ENCODE results near the gene STOM.

Gene STOM

DNA sequence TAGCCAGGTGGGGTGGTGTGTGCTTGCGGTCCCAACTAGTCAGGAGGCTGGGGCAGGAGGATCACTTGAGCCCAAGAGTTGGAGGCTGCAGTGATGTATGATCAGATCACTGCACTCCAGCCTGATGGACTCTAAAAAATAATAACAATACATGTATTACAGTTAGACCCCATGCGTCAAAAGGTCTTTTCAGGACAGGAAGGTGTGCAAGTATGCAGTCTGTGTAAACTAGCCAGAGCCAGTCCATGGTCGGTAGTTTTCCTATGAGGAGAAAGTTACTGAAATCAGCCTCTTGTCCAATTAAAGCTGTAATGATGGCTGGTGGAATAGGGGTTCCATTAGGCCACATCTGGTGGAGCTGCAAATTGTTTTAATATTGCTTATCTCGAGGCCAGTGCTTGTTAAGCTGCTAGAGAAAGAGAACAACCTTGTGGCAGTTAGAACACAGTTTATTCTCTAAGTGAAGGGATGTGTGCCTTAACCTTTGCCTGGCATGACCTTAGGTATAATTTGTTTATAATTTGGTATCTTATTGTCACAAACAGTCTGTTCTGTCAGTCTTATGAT, 1.5 kb upstream of the STOM start:
- no peak for DNase-seq

DNA sequence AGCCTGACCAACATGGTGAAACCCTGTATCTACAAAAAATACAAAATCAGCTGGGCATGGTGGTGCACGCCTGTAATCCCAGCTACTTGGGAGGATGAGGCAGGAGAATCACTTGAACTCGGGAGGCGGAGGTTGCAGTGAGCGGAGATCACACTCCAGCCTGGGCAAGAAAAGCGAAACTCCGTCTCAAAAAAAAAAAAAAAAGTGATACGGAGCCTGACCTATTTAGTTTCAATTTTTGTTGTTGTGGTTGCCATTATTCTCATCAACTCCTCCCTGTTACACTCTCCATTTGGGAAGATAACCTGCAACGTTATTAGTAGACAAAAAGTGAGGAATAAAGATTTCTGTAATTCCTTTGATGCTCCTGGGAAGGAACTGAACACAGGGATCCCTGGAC, 1.3 kb downstream of the STOM start:
- no peak for DNase-seq

DNA sequence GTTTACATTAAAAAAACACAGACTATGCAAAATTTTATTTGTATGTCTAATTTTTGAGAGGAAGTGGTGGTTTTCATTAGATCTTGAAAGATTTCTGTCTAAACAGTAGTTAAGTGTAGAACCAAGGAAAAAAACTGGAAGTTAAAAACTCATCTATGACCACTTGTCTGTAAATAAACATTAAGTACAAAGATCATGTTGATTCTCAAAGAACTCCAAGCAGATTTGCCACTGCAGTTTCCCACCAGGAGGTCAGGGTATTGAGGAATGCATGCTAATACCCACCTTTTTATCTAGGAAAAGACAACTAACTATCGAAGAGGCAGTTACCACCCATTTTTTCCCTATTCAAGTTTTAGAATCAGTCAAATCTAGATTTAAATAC, 1.9 kb downstream of the STOM start:
- DNase-seq, result no peak

DNA sequence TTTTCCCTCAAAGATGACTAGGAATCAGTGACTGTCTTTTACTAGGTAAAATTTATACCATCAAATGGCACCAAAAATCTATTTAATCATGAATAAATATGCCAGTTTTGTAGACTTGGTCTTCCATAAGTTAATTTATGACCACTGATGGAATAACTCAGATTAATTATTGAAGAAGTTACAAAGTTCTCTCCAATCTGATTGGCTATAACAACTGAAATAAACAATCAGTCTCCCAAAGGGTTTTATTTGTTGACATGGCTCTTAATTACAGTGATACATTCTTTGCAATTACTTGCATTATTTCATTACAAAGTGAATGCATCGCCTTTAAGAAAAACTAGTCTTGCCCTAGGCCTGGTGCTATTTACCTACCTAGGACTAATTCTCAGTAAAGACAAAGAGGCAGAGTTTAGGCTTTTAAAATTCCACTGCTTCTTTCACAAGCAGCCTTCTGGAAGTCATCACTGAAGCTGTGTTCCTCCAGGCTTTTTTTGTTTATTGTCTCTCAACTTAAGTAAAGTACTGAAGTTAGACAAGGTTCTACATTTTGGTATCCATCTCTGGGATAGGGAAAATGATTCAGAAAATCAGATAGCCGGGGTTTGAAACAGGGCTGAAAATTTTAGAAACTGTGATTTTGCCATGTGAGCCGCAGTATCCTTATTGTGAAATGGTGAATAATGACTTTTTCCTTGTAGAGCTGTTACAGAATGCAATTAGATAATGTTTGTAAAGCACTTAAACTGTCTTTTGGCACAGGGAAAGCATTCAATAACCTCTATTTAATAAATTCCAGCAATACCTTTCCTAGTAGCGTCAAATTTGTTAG, 2.5 kb downstream of the STOM start:
- no peak for DNase-seq

DNA sequence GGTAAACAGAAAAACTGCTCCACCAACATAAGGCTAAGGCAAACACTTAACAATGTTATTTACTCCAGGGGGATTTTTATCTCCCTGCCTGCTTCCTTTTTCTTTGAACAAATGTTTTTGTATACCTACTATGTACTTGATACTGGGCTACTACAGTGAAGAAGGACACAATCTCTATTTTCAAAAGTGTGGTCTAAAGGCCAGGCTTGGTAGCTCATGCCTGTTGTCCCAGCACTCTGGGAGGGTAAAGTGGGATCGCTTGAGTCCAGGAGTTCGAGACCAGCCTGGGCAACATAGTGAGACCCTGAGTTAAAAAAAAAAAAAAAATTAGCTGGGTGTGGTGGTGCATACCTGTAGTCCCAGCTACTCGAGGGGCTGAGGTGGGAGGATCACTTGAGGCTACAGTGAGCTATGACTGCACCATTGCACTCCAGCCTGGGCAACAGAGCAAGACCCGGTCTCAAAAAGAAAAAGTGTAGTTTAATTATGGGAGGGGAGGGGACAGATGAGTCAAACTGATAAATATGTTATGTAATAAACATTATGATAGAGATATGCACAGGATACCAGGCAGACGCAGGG, 3.3 kb downstream of the STOM start:
- DNase-seq, result no peak

DNA sequence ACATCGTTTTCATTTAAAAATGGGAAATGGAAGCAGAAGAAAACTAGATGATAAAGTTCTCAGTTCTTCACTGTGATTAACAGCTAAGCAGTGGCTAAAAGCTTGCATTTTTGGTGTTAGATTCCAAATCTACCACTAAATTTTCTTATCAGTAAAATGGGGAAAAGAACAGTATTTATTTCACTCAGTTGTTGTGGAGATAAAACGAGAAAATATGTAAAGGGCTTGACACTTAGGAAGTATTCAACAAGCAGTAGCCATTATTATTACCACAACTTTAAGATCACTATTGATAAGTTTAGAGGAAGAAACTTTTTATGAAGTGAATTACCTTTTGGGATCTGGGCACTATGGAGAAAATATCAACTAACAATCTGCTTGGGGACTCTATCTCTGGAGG, 4.5 kb downstream of the STOM start:
- no peak for DNase-seq

DNA sequence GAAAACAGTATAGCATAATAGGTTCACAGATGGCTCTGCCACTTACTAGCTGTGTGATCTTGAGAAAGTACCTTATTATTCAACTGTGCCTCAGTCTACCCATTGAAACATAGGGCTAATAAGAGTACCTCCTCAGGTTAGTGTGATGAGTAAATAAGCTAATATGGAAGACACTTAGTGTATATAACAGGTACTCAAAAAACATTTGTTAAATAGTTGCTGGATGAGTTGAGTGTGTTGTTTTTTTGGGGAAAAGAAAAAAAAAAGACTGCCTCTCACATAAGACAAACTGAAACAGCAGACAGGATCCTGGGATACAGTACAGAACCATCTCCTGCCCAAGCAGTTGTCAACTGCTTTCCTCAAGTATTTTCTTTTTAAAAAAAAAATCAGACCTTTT, 5.2 kb downstream of the STOM start:
- no peak for DNase-seq

DNA sequence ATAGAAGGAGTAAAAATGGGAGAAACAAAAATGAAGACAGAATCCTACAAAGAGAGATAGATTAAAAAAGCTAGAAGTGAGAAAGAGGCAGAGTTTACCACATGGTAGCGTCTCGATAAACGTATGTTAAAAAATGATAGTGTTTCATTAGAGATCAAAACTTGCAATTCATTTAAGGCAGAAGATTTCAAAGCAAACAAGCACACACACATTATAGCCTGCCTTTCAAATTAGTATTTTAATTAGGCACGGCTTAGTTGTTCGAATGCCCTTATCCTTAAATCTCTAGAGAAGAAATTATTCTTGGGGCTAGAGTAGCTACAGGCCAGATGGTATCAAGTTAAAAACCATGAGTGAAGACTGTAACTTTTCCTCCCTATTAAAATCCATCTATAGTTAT, 6.0 kb downstream of the STOM start:
- no peak for DNase-seq

DNA sequence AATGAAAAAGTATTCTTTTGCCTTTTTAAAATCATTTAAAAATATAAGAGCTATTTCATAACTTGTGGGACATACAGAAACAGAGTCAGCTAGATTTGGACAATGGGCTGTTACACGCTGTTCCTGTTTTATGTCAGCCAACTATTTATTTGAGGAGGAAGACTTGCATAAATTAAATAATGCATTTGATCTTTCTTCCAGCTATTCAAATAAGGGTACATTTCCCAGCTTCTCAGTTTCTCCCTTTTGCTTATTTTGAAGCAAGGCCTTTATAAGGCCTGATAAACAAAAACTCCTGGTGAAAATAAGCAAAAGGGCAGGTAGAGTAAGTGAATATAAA, 6.5 kb downstream of the STOM start:
- no peak for DNase-seq

DNA sequence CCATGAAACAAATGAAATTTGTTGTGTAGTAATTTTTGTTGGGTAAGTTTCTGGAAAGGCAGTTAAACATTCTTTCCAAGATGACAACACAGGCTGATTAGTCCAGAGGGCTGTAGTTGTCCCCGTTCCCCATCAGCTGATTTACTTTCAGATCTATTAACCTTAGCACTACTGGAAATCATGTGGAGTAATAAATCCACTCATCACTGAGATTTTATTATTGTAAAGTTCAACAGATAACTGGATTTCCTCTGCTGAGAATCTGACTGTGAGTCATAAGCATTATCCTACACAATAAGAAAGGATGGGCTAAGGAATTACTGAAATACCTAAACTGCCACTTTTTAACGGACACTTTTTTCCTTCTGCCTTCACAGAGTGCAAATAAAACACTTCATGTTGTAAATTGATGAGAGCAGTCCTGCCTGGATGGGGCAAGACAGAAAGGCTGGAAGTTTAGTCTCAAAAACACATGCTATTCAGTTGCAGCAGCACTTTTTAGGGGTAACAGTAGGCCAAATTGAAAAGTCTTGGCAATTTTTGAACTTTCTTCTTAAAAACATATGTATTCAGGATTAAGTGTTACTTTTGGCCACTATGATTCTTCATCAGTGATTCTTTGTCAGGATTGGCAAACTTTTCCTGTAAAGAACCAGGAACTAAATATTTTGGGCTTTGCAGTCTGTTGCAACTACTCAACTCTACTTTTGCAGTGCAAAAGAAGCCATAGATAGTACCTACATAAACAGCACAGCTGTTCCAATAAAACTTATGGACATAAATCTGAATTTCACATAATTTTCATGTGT, 7.0 kb downstream of the STOM start:
- no peak for DNase-seq

DNA sequence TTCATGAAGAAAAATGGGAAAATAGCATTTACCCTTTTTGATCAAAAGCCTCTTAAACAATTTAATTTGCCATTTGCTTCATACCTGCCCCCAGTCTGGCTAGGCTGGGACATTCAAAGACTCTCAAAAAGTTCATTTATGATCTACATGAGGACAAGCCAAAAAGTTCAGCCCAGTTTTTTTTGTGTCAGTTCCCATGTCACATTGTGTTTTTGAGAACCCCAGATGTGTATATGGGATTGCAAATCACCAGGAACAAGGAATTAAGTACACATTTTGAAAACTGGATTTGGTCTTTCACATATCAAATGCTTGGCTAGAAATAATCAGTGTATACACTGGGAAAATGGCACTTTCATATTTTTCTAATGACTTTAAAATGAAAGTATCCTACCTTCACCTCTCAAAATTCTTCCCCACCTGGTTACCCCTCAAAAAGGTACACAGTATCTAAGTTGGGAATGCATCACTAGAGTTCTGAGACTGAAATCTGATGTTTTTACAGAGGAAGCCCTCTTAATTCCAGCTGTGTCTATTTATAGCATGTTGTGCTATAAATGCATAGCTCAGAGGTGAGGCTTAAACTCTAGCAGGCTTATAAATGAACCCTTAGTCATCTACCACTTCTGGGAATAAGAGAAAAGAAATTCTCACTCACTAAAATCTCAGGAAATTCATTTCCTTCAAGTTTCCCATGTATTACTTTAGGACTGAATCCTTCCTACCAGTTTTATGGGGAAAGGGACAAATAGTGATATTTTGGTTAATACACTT, 9.3 kb downstream of the STOM start:
- DNase-seq, result no peak

DNA sequence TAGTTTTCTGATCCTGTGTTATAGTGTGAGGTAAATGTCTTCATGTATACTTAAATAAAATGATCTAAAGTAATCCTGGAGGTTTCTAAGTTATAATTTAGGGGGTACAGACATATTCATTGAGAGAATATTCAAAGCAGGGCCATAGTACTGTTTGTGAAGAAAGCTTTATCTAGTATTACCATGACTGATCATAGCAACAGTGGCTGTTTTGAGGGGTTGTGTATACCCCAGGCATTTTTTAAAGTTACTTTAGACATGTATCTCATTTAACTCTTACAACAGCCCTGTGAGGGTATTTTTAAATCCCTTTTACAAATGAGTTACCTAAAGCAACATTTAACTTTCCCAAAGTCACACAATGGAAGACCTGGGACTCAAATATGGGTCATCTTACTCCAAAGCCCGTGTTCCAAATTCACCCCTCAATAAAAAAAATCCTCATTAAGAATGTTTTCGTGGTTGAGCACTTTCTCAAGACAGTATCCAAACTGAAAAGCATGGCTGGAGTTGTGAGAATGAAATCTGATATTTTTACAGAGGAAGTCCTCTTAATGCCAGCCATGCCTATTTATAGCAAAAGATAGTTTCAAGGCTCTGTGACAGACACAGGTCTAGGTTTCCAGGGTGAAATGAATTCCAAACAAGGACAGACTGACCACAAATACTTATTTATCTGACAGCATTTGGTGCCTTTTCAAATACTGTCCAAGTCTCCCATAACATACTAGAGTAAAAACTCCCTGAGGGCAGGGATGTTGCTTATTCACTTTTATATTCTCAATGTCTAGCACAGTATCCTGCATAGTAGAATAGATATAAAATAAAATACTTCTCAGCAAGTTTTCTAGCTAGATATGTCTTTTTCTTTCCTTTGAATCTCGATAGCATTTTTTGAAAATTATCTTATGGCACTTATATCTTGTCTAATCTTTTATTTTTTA, 10.4 kb downstream of the STOM start:
- DNase-seq, result no peak

DNA sequence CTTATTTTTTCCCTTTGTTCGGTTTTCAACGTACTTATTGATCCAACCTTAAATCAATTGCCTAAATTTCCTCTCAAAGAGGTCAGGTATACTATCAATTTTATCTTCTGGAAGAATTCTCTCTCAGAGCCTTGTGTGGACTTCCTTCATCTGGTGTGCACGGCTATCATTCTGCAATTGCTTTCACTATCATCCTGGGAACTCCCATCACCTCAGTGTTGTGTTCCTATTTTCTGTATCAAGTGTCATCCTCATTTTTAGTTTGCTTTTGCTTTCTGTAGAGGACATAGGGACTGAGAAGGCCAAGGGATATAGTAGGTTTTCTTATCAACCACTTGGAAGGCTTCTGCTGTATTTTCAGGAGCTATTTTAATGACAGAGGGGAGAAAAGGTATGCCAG, 11.3 kb downstream of the STOM start:
- no peak for DNase-seq

DNA sequence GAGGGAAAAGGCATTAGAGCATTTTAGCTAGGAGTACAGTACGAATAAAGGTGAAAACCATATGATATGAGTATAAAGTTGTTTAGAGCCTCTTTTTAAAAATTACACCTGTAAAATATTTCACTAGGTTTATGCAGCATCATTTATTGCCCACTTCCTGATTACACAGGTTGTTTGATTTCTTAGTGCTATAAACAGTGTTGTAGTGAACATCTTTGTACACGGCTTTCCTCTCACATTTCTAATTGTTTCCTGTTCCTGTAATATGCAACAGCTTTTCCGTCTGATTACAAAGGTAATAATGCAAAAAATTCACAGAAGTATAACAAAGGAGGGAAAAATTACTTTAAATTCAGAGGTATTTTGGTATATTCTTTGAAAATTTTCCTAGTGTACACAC, 13.0 kb downstream of the STOM start:
- no peak for DNase-seq

DNA sequence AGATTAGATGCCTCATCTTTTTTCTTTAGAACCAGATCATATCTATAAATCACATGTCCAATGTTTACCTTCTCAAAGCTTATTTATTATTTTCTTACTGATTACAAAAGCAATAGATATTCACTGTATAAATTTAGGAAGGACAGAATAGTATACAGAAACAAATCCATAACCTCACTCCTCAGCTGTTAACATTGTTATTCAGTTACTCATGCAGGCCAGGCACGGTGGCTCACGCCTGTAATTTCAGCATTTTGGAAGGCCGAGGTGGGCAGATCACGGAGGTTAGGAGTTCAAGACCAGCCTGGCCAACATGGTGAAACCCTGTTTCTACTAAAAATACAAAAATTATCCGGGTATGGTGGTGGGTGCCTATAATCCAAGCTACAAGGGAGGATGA, 15.3 kb downstream of the STOM start:
- no peak for DNase-seq

DNA sequence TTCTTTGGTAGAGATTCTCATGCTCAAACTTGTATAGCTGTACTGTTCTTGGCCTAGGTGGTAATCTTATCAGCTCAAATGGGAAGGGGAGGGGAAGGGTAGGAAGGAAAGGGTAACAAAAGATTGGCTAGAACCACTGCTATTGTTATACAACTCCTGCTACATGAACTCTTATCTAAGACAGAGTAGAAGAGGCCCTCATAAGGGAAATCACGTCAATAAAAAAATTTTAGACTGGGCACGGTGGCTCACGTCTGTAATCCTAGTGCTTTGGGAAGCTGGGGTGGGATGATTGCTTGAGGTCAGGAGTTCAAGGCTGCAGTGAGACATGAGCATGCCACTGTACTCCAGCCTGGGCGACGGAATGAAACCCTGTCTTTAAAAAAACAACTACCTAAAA, 15.9 kb downstream of the STOM start:
- no peak for DNase-seq

DNA sequence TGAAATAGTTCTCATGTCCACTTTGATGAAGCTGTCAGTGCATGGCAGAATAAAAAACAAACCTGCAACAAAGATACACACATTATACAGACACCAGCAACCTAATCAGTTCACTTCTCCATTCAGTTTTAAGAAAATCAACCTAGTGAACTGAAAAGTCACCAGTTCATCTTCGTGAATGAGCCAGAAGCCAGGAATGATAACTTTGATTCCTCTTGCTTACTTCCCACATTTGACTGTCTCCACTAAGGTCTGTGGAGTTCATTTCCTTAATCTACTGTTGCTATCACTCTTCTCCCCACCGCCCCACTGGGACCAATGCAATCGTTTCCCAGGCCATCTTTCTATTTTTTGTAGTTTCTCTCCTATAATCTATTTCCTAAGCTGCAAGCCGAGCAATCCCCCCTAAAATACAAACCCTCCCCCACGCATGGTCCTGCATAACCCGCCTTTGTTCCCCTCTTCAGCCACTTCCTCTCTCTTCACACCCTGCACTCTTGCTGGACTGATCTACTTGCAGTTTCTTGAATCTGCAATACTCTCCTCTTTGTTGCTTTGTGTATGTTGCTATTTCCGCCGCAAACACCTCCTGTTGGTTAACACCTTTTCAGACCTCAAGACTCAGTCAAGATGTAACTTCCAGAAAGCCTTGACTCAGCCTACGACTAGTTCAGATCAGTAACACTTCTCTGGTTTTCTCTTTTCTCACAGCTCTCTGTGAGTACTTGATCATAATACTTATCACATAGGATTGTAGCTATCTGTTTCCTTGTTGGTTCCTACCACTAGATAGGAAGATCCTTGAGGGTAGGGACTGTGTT, 16.6 kb downstream of the STOM start:
- DNase-seq, result no peak

DNA sequence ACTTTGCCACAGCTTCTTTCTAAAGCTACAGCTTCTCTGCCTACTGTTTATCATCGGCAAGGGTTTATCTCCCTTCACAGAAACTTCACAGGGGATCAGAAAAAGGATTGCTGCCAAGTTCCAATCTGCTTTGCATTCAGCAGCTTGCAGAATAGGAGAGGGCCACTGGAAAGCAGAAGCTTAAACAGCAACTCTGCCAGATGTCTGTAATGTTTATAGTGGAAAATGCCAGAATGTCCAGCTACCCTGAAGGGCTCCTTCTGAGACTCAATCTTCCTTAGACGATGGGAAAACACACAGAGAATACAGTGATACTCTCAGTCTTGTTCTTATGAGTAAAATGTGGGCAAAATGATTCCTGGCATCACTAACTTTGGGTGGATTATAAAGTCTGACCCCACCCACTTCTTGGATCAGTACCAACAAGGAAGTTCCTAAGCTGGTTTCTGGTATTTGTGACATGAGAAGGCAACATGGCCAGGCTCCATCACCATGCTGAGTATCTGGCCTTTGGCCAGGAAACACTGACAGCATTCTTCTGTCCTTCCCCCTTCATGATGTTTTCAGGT, 19.0 kb downstream of the STOM start:
- no peak for DNase-seq

DNA sequence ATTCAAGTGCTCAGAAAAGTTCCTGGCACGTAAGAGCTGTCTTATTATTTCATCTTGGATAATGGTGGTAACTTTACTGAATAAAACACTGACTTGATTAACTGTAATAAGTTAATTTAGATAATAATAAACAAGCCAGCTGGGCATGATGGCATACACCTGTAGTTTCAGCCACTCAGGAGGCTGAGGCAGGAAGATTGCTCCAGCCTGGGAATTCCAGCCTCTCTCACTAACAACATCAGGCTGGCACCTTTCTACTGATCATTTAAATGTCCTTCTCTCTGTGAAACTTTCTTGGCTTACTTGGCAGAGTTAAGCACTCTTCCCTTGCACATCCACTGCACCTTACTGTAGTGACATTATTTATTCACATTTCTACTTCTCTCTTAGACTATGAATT, 20.0 kb downstream of the STOM start:
- no peak for DNase-seq

DNA sequence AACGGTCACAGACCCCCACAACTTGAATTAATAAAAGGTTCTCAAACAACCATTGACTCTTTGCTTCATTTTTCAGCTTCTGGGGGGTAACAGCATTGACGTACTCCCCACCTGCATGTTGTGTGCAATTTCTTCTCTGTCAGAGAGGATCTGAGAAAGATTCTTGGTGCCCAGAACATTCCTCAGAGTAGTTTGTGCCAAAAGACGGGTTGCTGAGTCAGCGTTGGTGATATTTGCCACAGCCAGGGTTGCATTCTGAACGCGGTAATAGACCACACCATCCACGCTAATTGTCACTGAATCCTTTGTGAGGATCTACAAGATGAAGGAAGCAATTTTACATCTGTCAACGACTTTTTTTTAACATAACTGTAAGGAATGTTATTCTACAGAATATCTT, 21.0 kb downstream of the STOM start:
- DNase-seq, result no peak

DNA sequence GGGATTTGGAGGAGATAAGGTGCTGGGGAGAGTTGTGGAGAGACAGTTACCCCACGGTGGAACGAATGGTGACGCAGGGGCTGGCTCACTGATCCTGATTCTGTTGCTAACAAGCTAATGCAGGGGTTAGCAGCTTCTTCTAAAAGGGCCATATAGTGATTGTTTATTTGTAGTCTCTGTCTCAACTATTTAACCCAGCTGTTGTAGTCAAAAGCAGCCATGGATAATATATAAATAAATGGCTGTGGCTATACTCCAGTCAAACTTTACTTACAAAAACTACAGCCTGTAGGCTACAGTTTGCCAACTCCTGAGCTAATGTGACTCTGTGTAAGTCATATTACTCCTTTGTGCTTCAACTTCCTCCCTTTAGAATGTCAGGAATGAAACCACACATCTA, 21.8 kb downstream of the STOM start:
- no peak for DNase-seq

All from NCI-H1417 treated with DMSO at 0.1 percent for 48 hours (cell line).